Activated T-cell treated with anti-CD3 and anti-CD28 coated beads for 24 hours (primary cell): ENCODE results near the gene ATP2B3.
A peak's percentile ranks its signal among the peaks of the same experiment; 100 is the strongest.

Experiments
- DNase-seq: peaks from one replicate; pipeline ENCODE4 v3.0.0-alpha.2; 2020; ENCODE audit warnings: low read depth

ATP2B3 gene

DNA sequence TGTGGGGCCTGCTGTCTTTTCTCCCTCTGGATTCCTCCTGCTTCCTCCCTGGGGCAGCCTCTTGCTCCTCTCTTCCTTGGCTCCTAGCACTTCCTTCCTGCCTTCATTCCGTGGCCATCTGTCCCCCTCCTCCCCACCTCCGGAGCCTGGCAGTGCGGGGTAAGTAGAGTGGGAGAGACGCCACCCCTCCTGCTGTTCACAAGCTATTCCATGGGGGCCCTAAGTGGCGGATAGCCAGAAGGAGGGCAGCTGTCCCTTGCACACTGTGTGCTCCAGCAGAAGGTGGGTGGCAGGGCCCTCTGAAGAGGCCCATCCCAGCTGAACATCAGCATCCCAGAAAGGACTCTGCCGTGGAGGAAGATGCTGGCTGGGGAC, 54.1 kb downstream of the ATP2B3 start:
- no peak for DNase-seq

DNA sequence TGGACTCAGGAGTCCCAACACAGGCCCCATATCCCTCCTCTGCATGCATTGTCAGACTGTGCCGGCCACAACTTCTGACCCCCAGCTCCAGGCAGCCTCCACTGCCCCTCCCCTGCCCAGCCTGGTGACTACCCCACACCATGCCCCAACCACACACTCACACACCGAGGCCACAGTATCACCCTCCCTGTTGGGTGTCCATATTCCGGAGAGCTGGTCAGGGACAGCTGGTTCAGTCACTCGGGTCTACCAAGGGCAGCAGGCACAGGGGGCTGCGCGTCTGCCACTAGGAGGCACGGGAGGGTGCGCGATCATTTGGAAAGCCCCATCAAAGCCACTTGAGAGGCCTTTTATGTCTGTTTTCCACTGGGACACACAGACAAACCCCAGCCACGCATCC, 55.2 kb downstream of the ATP2B3 start:
- no peak for DNase-seq

- no peak for DNase-seq
Observed at GRCh38 chrX:153573984-153574383, 56.5 kb downstream of the ATP2B3 start.

GRCh38 chrX:153576239-153576870, 58.9 kb downstream of the ATP2B3 start:
- DNase-seq = no peak

GRCh38 chrX:153576961-153577360, 59.5 kb downstream of the ATP2B3 start:
- no peak for DNase-seq

- DNase-seq = no peak
Observed at GRCh38 chrX:153578200-153578835, 60.9 kb downstream of the ATP2B3 start.

DNA sequence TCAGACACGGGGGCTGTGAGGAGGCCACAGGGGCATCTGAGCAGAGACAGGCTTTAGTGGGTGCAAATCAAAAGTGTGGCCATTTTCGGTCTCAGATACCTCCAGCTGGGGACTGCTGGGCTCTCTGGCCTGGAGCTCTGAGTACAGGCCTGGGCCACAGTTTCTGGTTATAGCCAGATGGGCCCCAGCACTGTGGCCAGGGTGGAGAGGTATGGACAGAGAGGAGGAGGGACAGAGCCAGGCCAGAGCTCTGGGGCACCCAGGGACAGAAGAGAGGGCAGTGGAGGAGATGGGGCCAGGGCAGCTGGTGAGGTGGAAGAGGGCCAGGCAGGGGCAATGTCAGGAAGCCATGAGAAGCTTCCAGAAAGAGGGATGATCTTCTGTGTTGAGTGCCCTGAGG, 61.4 kb downstream of the ATP2B3 start:
- no peak for DNase-seq

GRCh38 chrX:153580700-153581386, 63.4 kb downstream of the ATP2B3 start:
- DNase-seq = no peak

DNA sequence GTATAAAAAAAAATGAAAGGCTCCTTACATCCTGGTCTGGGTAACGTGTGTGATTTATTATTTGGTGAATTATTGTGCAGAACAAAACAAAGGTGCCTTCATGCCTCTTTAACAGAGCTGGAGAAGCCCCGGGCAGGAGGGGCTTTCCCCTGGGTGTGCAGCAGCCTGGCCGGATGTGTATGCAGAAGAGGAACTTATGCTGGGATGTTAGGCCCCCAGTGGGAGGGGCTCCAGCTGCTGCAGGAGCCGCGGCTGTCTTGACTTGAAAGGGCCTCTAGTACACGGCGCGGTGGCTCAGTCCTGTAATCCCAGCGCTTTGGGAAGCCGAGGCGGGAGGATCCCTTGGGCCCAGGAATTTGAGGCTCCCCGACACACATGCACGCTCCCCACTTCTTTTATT, 65.5 kb downstream of the ATP2B3 start:
- peak; percentile 54 for DNase-seq

DNA sequence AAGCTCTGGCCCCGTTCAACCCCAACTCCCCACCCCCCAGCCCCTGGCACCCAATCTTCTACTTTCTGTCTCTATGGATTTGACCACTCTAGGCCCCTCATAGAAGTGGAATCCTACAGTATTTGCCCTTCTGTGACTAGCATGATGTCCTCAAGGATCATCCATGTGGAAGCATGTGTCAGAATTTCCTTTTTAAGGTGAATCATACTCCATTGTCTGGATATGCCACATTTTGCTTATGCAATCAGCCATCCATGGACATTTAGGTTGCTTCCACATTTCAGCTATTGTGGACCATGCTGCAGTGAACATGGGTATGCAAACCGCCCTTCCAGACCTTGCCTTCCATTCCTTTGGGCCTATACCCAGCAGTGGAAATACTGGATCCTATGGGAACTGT, 66.0 kb downstream of the ATP2B3 start:
- DNase-seq = no peak

DNA sequence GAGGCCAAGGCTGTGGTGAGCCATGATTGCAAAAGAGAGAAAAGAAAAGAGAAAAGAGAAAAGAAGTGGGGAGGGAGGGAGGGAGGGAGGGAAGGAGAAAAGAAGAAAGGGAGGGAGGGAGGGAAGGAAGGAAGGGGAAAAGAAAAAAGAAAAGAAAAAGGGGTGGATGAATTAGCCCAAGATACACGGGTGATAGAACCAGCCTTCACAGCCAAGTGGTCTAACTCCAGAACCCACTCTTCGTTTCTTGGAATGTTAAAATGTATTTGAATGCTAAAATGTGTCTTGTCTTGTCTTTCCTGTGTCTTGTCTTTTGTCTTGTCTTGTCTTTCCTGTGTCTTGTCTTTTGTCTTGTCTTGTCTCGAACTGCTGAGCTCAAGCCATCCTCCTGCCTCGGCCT, 68.4 kb downstream of the ATP2B3 start:
- DNase-seq = no peak

DNA sequence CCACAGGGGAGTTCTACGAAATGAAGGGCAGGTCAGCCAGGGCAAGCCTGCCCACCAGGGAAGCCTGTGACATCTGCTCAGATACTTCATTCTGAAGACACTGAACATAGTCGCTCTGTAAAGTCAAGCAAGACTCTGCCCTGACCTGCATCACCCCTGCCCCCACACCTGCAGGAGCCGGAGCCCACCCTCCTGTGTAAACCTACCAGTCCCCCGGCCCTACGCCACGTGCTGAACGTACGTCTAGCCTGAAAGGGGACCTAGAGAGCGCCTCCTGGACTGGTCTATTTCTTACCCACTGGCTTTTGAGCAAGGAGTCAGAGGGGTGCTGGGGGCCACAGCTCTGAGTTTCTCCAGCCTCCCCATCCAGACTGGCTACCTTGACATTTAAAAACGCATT, 69.9 kb downstream of the ATP2B3 start:
- no peak for DNase-seq

GRCh38 chrX:153588021-153588781, 70.8 kb downstream of the ATP2B3 start:
- no peak for DNase-seq

- no peak for DNase-seq
Observed at GRCh38 chrX:153588782-153589446, 71.5 kb downstream of the ATP2B3 start.

DNA sequence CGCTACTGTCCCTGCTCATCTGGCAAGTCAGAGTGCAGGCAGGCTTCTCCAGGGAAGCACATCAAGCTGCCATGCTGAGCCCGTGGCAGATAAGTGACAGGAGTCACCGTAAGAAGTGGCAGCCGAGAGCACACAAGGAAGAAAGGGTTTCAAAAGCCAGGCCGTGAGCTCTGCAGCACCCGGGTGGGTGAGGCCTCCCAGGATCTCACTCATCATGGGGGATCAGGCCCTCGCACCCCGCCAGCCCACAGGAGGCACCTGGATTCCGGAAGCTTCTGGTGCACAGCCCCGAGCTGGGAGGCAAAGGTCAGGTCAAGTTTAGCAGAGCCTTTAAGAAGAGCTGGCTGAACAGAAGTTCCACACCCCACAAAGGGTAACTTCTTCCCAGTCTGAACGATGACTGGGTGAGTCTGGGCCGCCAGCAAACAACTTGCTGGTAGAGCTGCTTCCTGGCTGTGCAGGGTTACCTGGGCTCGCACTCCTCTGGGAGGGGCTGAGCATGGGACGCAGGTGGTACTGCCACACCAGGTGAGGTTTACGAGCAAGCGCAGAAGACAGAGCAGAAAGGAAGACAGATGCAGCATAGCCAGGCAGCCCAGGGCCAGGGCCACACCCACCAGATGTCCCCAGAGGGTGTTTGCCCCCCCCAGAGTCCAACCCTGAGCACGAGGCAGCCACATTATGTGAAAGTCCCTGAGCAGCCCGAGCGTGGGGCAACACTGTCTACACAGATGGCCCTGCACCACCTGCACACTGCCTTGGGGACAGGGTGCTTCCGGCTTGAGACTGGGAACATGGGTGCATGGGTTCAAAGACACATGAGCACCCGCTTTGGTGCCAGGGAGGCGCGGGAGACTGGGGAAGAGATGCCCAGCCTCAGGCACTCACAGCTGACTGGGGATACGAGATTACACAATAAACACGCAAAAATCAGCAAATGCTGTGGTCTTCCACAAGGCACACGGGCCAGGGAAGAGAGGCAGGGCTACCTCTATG, 73.8 kb downstream of the ATP2B3 start:
- DNase-seq = no peak

DNA sequence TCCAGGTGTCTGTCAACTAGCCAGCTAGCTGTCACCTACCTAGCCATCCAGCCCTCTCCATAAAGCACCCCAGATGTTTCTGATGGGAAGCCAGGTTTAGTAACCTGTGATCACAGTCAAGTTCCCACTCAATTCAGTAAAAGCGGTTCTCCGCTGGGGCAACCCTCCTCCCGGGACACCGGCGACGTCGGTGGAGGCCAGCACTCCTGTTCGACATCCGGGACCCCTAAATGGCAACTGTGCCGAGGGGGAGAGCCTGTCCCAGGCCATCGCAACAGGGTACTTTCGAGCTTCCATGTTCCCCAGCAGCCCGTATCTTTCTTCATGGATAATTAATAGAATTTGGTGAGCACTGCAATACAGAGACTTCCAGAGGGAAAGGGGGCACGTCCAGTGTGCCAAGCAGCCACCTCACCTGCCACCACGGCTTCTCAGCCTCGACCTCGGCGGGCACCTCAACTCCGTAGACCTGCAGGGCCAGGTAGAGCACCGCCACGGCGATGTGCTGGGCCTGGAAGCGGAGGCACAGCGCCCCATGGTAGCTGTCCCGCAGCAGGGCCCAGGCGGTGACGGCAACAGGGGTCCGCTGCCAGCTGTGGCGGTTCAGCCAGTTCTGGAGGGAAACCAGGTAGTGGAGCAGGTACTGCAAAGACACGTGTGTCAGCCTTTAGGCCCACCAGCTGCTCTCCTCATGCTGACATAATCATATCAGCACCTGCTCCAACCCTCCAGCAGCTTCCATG, 74.8 kb downstream of the ATP2B3 start:
- DNase-seq = no peak

- DNase-seq = no peak
Observed at GRCh38 chrX:153592966-153593688, 75.7 kb downstream of the ATP2B3 start.

DNA sequence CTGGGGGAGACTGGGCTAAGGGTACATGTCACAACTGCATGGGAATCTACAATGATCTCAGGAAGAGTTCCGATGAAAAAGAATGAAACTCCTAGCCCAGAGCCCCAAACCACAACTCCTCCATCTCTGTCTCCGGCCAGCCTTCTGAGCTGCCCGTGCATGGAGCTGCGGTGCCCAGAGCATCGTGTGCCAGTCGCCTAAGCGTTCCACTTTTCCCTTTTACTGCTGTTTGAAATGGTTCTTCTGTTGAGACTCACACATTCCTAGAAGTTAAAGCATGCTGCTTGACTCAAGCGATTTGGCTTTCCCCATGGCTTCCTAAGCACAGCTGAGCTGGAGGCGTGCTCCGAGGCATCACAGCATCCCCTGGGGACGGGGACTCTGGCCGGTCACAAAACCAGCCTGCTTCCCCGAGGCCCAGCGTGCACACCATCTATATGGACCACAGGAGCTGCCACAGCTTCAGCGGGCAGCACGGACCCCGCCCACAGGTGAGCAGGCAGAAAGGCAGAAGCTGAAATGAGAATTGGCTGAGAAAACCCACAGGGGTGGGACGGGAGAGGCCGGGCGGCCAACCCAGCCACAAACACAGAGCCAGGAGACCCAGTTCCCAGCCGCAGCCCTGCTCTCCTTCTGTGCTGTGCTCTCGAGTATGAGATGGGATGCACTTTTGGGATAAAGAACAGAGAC, 76.5 kb downstream of the ATP2B3 start:
- no peak for DNase-seq

- no peak for DNase-seq
Observed at GRCh38 chrX:153595387-153595786, 77.9 kb downstream of the ATP2B3 start.
